ENCODE data around the gene MYO15A.
A peak's percentile ranks its signal among the peaks of the same experiment; 100 is the strongest.
"Not testable (repeated sequence)": the region's sequence is repeated elsewhere in the genome, so short reads cannot be mapped to it uniquely, and the experiment has no call there.

Gene MYO15A

GRCh38 chr17:18187226-18187625 is 78.7 kb downstream of the MYO15A start:
- no peak for DNase-seq

- peak; percentile 23 for DNase-seq
Observed at GRCh38 chr17:18187821-18188761, 79.5 kb downstream of the MYO15A start.

GRCh38 chr17:18190628-18191235 is 82.2 kb downstream of the MYO15A start:
- DNase-seq: no peak

GRCh38 chr17:18191236-18191667 is 82.7 kb downstream of the MYO15A start:
- DNase-seq: no peak

- DNase-seq: no peak
Observed at GRCh38 chr17:18191967-18192366, 83.4 kb downstream of the MYO15A start.

- no peak for DNase-seq
Observed at GRCh38 chr17:18194394-18194793, 85.8 kb downstream of the MYO15A start.

- DNase-seq: no peak
Observed at GRCh38 chr17:18194804-18195203, 86.2 kb downstream of the MYO15A start.

- no peak for DNase-seq
Observed at GRCh38 chr17:18195246-18195645, 86.7 kb downstream of the MYO15A start.

GRCh38 chr17:18197535-18198194 is 89.1 kb downstream of the MYO15A start:
- no peak for DNase-seq

- no peak for DNase-seq
Observed at GRCh38 chr17:18198530-18198929, 90.0 kb downstream of the MYO15A start.

- no peak for DNase-seq
Observed at GRCh38 chr17:18201108-18201507, 92.6 kb downstream of the MYO15A start.

- DNase-seq: no peak
Observed at GRCh38 chr17:18203308-18203707, 94.8 kb downstream of the MYO15A start.

- no peak for DNase-seq
Observed at GRCh38 chr17:18205861-18206260, 97.3 kb downstream of the MYO15A start.

GRCh38 chr17:18206962-18207361 is 98.4 kb downstream of the MYO15A start:
- no peak for DNase-seq

- no peak for DNase-seq
Observed at GRCh38 chr17:18208092-18208491, 99.5 kb downstream of the MYO15A start.

- DNase-seq: no peak
Observed at GRCh38 chr17:18213666-18214270, 105.2 kb downstream of the MYO15A start.

- DNase-seq: not testable (repeated sequence)
Observed at GRCh38 chr17:18216906-18217305, 108.3 kb downstream of the MYO15A start.

- peak; percentile 78 for DNase-seq
Observed at GRCh38 chr17:18217412-18218015, 109.0 kb downstream of the MYO15A start.

GRCh38 chr17:18218756-18219415 is 110.3 kb downstream of the MYO15A start:
- DNase-seq: no peak

GRCh38 chr17:18224053-18224386 is 115.5 kb downstream of the MYO15A start:
- no peak for DNase-seq

GRCh38 chr17:18224387-18225120 is 116.0 kb downstream of the MYO15A start:
- DNase-seq: no peak

All from CD4-positive, alpha-beta T cell treated with Interleukin-10 for 1 hour (primary cell).